Measurements from ENCODE around the gene ITPRIP.

The ITPRIP gene

GRCh38 chr10:104351919-104352318 is 13.7 kb upstream of the ITPRIP start:
- no peak overlapping the region for H3K4me3 ChIP-seq (ENCODE audit: low read length in 2 of 2)
- H3K4me1 ChIP-seq (ENCODE audit: control insufficient read depth, insufficient read depth, low read length): peaks cover 19% of the 10 kb centered on the region
- H3K27me3 ChIP-seq (ENCODE audit: control insufficient read depth in 1 of 2, insufficient read depth in 2 of 2, low read length in 2 of 2): no peaks in the 10 kb centered on the region
- no peak overlapping the region for H3K9ac ChIP-seq (ENCODE audit: low read length in 2 of 2)
- H3K9me3 ChIP-seq (ENCODE audit: control insufficient read depth in 2 of 2, low read length in 2 of 2): no peaks in the 10 kb centered on the region
- no peak overlapping the region for H3K27ac ChIP-seq (ENCODE audit: low read length)
- no peaks in the 10 kb centered on the region for H3K36me3 ChIP-seq (ENCODE audit: control insufficient read depth in 2 of 2, insufficient read depth in 2 of 2, low read length in 2 of 2)

- no peaks in the 10 kb centered on the region for H3K36me3 ChIP-seq (ENCODE audit: control insufficient read depth in 2 of 2, insufficient read depth in 2 of 2, low read length in 2 of 2)
- H3K27me3 ChIP-seq (ENCODE audit: control insufficient read depth in 1 of 2, insufficient read depth in 2 of 2, low read length in 2 of 2): no peaks in the 10 kb centered on the region
- H3K9ac ChIP-seq (ENCODE audit: low read length in 2 of 2): no peak overlapping the region
- H3K4me1 ChIP-seq (ENCODE audit: control insufficient read depth, insufficient read depth, low read length): peaks cover 19% of the 10 kb centered on the region
- no peaks in the 10 kb centered on the region for H3K9me3 ChIP-seq (ENCODE audit: control insufficient read depth in 2 of 2, low read length in 2 of 2)
- no peak overlapping the region for H3K27ac ChIP-seq (ENCODE audit: low read length)
- no peak overlapping the region for H3K4me3 ChIP-seq (ENCODE audit: low read length in 2 of 2)
Measured at GRCh38 chr10:104351061-104351702, 12.9 kb upstream of the ITPRIP start.

GRCh38 chr10:104350127-104350635 is 11.9 kb upstream of the ITPRIP start:
- Histone ChIP-seq H3K9me3 (ENCODE audit: control insufficient read depth in 2 of 2, low read length in 2 of 2) (no peaks in the 10 kb centered on the region), H3K36me3 (ENCODE audit: control insufficient read depth in 2 of 2, insufficient read depth in 2 of 2, low read length in 2 of 2) (no peaks in the 10 kb centered on the region), H3K27ac (ENCODE audit: low read length) (no peak overlapping the region), H3K27me3 (ENCODE audit: control insufficient read depth in 1 of 2, insufficient read depth in 2 of 2, low read length in 2 of 2) (no peaks in the 10 kb centered on the region), H3K4me3 (ENCODE audit: low read length in 2 of 2) (peak overlapping the region; percentile 31 to 58), H3K9ac (ENCODE audit: low read length in 2 of 2) (peak overlapping the region; percentile 8 to 37), H3K4me1 (ENCODE audit: control insufficient read depth, insufficient read depth, low read length) (peaks cover 19% of the 10 kb centered on the region)

- Histone ChIP-seq H3K27ac (ENCODE audit: low read length) (no peak overlapping the region), H3K36me3 (ENCODE audit: control insufficient read depth in 2 of 2, insufficient read depth in 2 of 2, low read length in 2 of 2) (no peaks in the 10 kb centered on the region), H3K9ac (ENCODE audit: low read length in 2 of 2) (peak overlapping the region; percentile 8 to 37), H3K4me3 (ENCODE audit: low read length in 2 of 2) (peak overlapping the region; percentile 31 to 58), H3K27me3 (ENCODE audit: control insufficient read depth in 1 of 2, insufficient read depth in 2 of 2, low read length in 2 of 2) (no peaks in the 10 kb centered on the region), H3K9me3 (ENCODE audit: control insufficient read depth in 2 of 2, low read length in 2 of 2) (no peaks in the 10 kb centered on the region), H3K4me1 (ENCODE audit: control insufficient read depth, insufficient read depth, low read length) (peaks cover 19% of the 10 kb centered on the region)
Measured at GRCh38 chr10:104349623-104350126, 11.4 kb upstream of the ITPRIP start.

GRCh38 chr10:104348601-104349000 is 10.3 kb upstream of the ITPRIP start:
- H3K36me3 ChIP-seq (ENCODE audit: control insufficient read depth in 2 of 2, insufficient read depth in 2 of 2, low read length in 2 of 2): no peaks in the 10 kb centered on the region
- H3K9me3 ChIP-seq (ENCODE audit: control insufficient read depth in 2 of 2, low read length in 2 of 2): no peaks in the 10 kb centered on the region
- H3K9ac ChIP-seq (ENCODE audit: low read length in 2 of 2): no peak overlapping the region
- no peak overlapping the region for H3K4me3 ChIP-seq (ENCODE audit: low read length in 2 of 2)
- H3K27ac ChIP-seq (ENCODE audit: low read length): no peak overlapping the region
- H3K27me3 ChIP-seq (ENCODE audit: control insufficient read depth in 1 of 2, insufficient read depth in 2 of 2, low read length in 2 of 2): no peaks in the 10 kb centered on the region
- H3K4me1 ChIP-seq (ENCODE audit: control insufficient read depth, insufficient read depth, low read length): peaks cover 15% of the 10 kb centered on the region

- no peaks in the 10 kb centered on the region for H3K36me3 ChIP-seq (ENCODE audit: control insufficient read depth in 2 of 2, insufficient read depth in 2 of 2, low read length in 2 of 2)
- H3K4me1 ChIP-seq (ENCODE audit: control insufficient read depth, insufficient read depth, low read length): peaks cover 8% of the 10 kb centered on the region
- no peak overlapping the region for H3K27ac ChIP-seq (ENCODE audit: low read length)
Measured at GRCh38 chr10:104347295-104348045, 9.2 kb upstream of the ITPRIP start.

GRCh38 chr10:104345941-104346340 is 7.7 kb upstream of the ITPRIP start:
- Histone ChIP-seq H3K36me3 (ENCODE audit: control insufficient read depth in 2 of 2, insufficient read depth in 2 of 2, low read length in 2 of 2) (no peaks in the 10 kb centered on the region), H3K4me1 (ENCODE audit: control insufficient read depth, insufficient read depth, low read length) (peaks cover 8% of the 10 kb centered on the region), H3K9ac (ENCODE audit: low read length in 2 of 2) (no peak overlapping the region), H3K27ac (ENCODE audit: low read length) (no peak overlapping the region), H3K9me3 (ENCODE audit: control insufficient read depth in 2 of 2, low read length in 2 of 2) (no peaks in the 10 kb centered on the region), H3K4me3 (ENCODE audit: low read length in 2 of 2) (no peak overlapping the region), H3K27me3 (ENCODE audit: control insufficient read depth in 1 of 2, insufficient read depth in 2 of 2, low read length in 2 of 2) (no peaks in the 10 kb centered on the region)

More at GRCh38 chr10:104347295-104348045, 9.2 kb upstream of the ITPRIP start:
- Histone ChIP-seq H3K27me3 (ENCODE audit: control insufficient read depth in 1 of 2, insufficient read depth in 2 of 2, low read length in 2 of 2) (no peaks in the 10 kb centered on the region), H3K9me3 (ENCODE audit: control insufficient read depth in 2 of 2, low read length in 2 of 2) (no peaks in the 10 kb centered on the region), H3K9ac (ENCODE audit: low read length in 2 of 2) (no peak overlapping the region), H3K4me3 (ENCODE audit: low read length in 2 of 2) (no peak overlapping the region)

GRCh38 chr10:104345515-104345914 is 7.2 kb upstream of the ITPRIP start:
- Histone ChIP-seq H3K9me3 (ENCODE audit: control insufficient read depth in 2 of 2, low read length in 2 of 2) (no peaks in the 10 kb centered on the region), H3K36me3 (ENCODE audit: control insufficient read depth in 2 of 2, insufficient read depth in 2 of 2, low read length in 2 of 2) (no peaks in the 10 kb centered on the region), H3K27me3 (ENCODE audit: control insufficient read depth in 1 of 2, insufficient read depth in 2 of 2, low read length in 2 of 2) (no peaks in the 10 kb centered on the region), H3K9ac (ENCODE audit: low read length in 2 of 2) (no peak overlapping the region), H3K27ac (ENCODE audit: low read length) (no peak overlapping the region), H3K4me3 (ENCODE audit: low read length in 2 of 2) (no peak overlapping the region), H3K4me1 (ENCODE audit: control insufficient read depth, insufficient read depth, low read length) (peaks cover 8% of the 10 kb centered on the region)

GRCh38 chr10:104344219-104344618 is 6.0 kb upstream of the ITPRIP start:
- H3K27me3 ChIP-seq (ENCODE audit: control insufficient read depth in 1 of 2, insufficient read depth in 2 of 2, low read length in 2 of 2): no peaks in the 10 kb centered on the region
- H3K4me1 ChIP-seq (ENCODE audit: control insufficient read depth, insufficient read depth, low read length): peaks cover 9% of the 10 kb centered on the region
- H3K27ac ChIP-seq (ENCODE audit: low read length): no peak overlapping the region
- H3K36me3 ChIP-seq (ENCODE audit: control insufficient read depth in 2 of 2, insufficient read depth in 2 of 2, low read length in 2 of 2): no peaks in the 10 kb centered on the region
- no peak overlapping the region for H3K4me3 ChIP-seq (ENCODE audit: low read length in 2 of 2)
- H3K9me3 ChIP-seq (ENCODE audit: control insufficient read depth in 2 of 2, low read length in 2 of 2): no peaks in the 10 kb centered on the region
- H3K9ac ChIP-seq (ENCODE audit: low read length in 2 of 2): no peak overlapping the region

GRCh38 chr10:104342941-104343411 is 4.7 kb upstream of the ITPRIP start:
- no peaks in the 10 kb centered on the region for H3K36me3 ChIP-seq (ENCODE audit: control insufficient read depth in 2 of 2, insufficient read depth in 2 of 2, low read length in 2 of 2)
- H3K9ac ChIP-seq (ENCODE audit: low read length in 2 of 2): no peak overlapping the region
- H3K27ac ChIP-seq (ENCODE audit: low read length): no peak overlapping the region
- H3K4me3 ChIP-seq (ENCODE audit: low read length in 2 of 2): no peak overlapping the region
- H3K9me3 ChIP-seq (ENCODE audit: control insufficient read depth in 2 of 2, low read length in 2 of 2): no peaks in the 10 kb centered on the region
- H3K27me3 ChIP-seq (ENCODE audit: control insufficient read depth in 1 of 2, insufficient read depth in 2 of 2, low read length in 2 of 2): no peaks in the 10 kb centered on the region
- peaks cover 14% of the 10 kb centered on the region for H3K4me1 ChIP-seq (ENCODE audit: control insufficient read depth, insufficient read depth, low read length)
